A549 (cell line): ENCODE measurements around the gene SLAIN2. TPM values are rescaled to one million over a fixed set of nuclear protein-coding genes. Genes with fewer than 3 reads are reported as not detected.

ENCODE experiments used
- ATAC-seq, 2 experiments: fragments of 200-7000 bp in 1 of 2; fragments of >200 bp in 1 of 2; cut with Nextera tagmentation in 1 of 2; cut with Tn5 transposase in 1 of 2; 3 replicates each; pipeline versions ENCODE4 v1.8.0 to v1.9.1; 2018 to 2020; ENCODE audit warnings: mild to moderate bottlenecking in 1 of 2, moderate library complexity in 1 of 2
- CTCF ChIA-PET: fragments of 300-600 bp; sonication (Branson Sonifier 250); formaldehyde crosslinking; extraction: SDS; loops from one replicate; lab custom pipeline; 2021; ENCODE audit warnings: antibody characterized with exemption, inconsistent platforms; lab: Yijun Ruan, JAX
- POLR2A ChIA-PET: fragments of 350-600 bp; formaldehyde crosslinking; extraction: SDS; loops from one replicate; lab custom pipeline; 2021; ENCODE audit warnings: antibody characterized with exemption, inconsistent platforms; lab: Yijun Ruan, JAX
- DNase-seq, 2 experiments: peaks; one replicate each; pipeline versions ENCODE4 v3.0.0 to v3.0.0-alpha.2; 2011 to 2016; ENCODE audit warnings: low read depth in 1 of 2, low spot score in 1 of 2
- FAIRE-seq: peaks from 2 replicates; lab custom pipeline; 2011; peaks lifted over from hg19 to GRCh38; lab: Jason Lieb, UNC
- H3K27ac ChIP-seq, 2 experiments: fragments of >200 bp; sonication (Bioruptor Twin); formaldehyde crosslinking; 3 replicates each; pipeline ENCODE4 v1.5.1; 2016 to 2017
- H3K4me1 ChIP-seq: fragments of >200 bp; sonication (Bioruptor Twin); formaldehyde crosslinking; 3 replicates; pipeline ENCODE4 v1.6.1; 2016
- H3K4me2 ChIP-seq: fragments of >200 bp; sonication (Bioruptor Twin); formaldehyde crosslinking; 3 replicates; pipeline ENCODE4 v1.6.1; 2016
- H3K4me3 ChIP-seq: fragments of >200 bp; sonication (Bioruptor Twin); formaldehyde crosslinking; 3 replicates; pipeline ENCODE4 v1.5.1; 2016
- H3K9me3 ChIP-seq: fragments of >200 bp; sonication (Bioruptor Twin); formaldehyde crosslinking; 3 replicates; pipeline ENCODE4 v1.6.1; 2016
- E2F6 ChIP-seq: IDR thresholded peaks from 2 replicates; pipeline ENCODE4 v1.6.1; 2012; ENCODE audit warnings: low read depth, borderline replicate concordance
- EHF ChIP-seq: fragments of 250-450 bp; sonication (Bioruptor Pico); IDR thresholded peaks from 2 replicates; pipeline ENCODE4 v1.5.0; 2020; ENCODE audit warnings: mild to moderate bottlenecking
- FOSL2 ChIP-seq, 2 experiments: fragments of 450-650 bp in 1 of 2; fragments of >200 bp in 1 of 2; sonication (Bioruptor Twin) in 1 of 2; formaldehyde crosslinking; IDR thresholded peaks; 2 replicates each; pipeline versions ENCODE4 v1.5.0 to v1.6.1; 2016 to 2020; ENCODE audit warnings: mild to moderate bottlenecking in 1 of 2, moderate library complexity in 1 of 2
- FOXS1 ChIP-seq: fragments of 250-450 bp; sonication (Bioruptor Pico); IDR thresholded peaks from 2 replicates; pipeline ENCODE4 v1.5.0; 2020; ENCODE audit warnings: mild to moderate bottlenecking, moderate library complexity
- GATA3 ChIP-seq: IDR thresholded peaks from 2 replicates; pipeline ENCODE4 v1.6.1; 2012; ENCODE audit warnings: borderline replicate concordance
- HDAC2 ChIP-seq: fragments of 200-600 bp; sonication (generic); IDR thresholded peaks from 2 replicates; pipeline ENCODE4 v1.6.1; 2016
- HES2 ChIP-seq: fragments of >200 bp; sonication (Bioruptor Twin); formaldehyde crosslinking; IDR thresholded peaks from 2 replicates; pipeline ENCODE4 v1.6.1; 2016
- HEYL ChIP-seq: fragments of 250-450 bp; sonication (Bioruptor Pico); IDR thresholded peaks from 2 replicates; pipeline ENCODE4 v1.8.0; 2021; ENCODE audit warnings: mild to moderate bottlenecking, moderate library complexity
- MAFK ChIP-seq: fragments of 450-650 bp; IDR thresholded peaks from 2 replicates; pipeline ENCODE4 v1.6.1; 2014; ENCODE audit not compliant: partially characterized antibody
- NFE2L2 ChIP-seq: fragments of 150-350 bp; conservative IDR thresholded peaks from 2 replicates; pipeline ENCODE4 v1.6.1; 2014; ENCODE audit warnings: low read length
- NPAS2 ChIP-seq: fragments of 250-450 bp; sonication (Bioruptor Pico); IDR thresholded peaks from 2 replicates; pipeline ENCODE4 v1.8.0; 2022; ENCODE audit warnings: mild to moderate bottlenecking, moderate library complexity, borderline replicate concordance
- NR3C1 ChIP-seq: fragments of >200 bp; sonication (Bioruptor Twin); formaldehyde crosslinking; IDR thresholded peaks from 3 replicates; pipeline ENCODE4 v1.6.1; 2017
- POLR2AphosphoS2 ChIP-seq: conservative IDR thresholded peaks from 2 replicates; pipeline ENCODE4 v1.6.1; 2012; ENCODE audit warnings: low read length, improper control_type of control experiment, inconsistent platforms
- RAD21 ChIP-seq, 2 experiments: fragments of >200 bp in 1 of 2; sonication (Bioruptor Twin) in 1 of 2; formaldehyde crosslinking in 1 of 2; IDR thresholded peaks in 1 of 2; conservative IDR thresholded peaks in 1 of 2; 2 replicates in 1 of 2; 3 replicates in 1 of 2; pipeline ENCODE4 v1.6.1; 2012 to 2018; ENCODE audit warnings: inconsistent platforms in 1 of 2
- RCOR1 ChIP-seq: fragments of 150-350 bp; IDR thresholded peaks from 2 replicates; pipeline ENCODE4 v1.6.1; 2014; ENCODE audit warnings: antibody characterized with exemption, low read length, low read depth
- ZNF302 ChIP-seq: fragments of 250-450 bp; sonication (Bioruptor Pico); IDR thresholded peaks from 2 replicates; pipeline ENCODE4 v1.9.0; 2021; ENCODE audit warnings: inconsistent platforms, mild to moderate bottlenecking, moderate library complexity
- ZSCAN20 ChIP-seq: fragments of 250-450 bp; sonication (Bioruptor Pico); IDR thresholded peaks from 2 replicates; pipeline ENCODE4 v1.8.0; 2022; ENCODE audit warnings: mild to moderate bottlenecking, moderate library complexity
- WGBS: methylation state at CpG from one replicate; pipeline ENCODE4 v1.1.6; 2017; ENCODE audit errors: missing lambda C conversion rate; 5-methylcytosine and 5-hydroxymethylcytosine counted together
- polyA plus RNA-seq, 4 experiments: library from polyadenylated mRNA; depleted of rRNA in 3 of 4; stranded (reverse); fragments of >200 nt; fragmentation: RNase III in 1 of 4; extraction: RNeasy Plus Mini Kit Qiagen cat#74134 plus additional on column Dnase treatment in 1 of 4; gene quantifications; 2 replicates in 3 of 4; 3 replicates in 1 of 4; pipeline ENCODE4 v1.2.3, GENCODE V29; 2011 to 2017
- TF ChIP-seq, protein P1 (sequence below): fragments of 200-600 bp; sonication (generic); IDR thresholded peaks from 2 replicates; pipeline ENCODE4 v1.6.1; 2016; ENCODE audit warnings: antibody characterized with exemption, mild to moderate bottlenecking, moderate library complexity
- TF ChIP-seq, protein P2 (sequence below): IDR thresholded peaks from 2 replicates; pipeline ENCODE4 v1.6.1; 2012
- TF ChIP-seq, protein P3 (sequence below): IDR thresholded peaks from 2 replicates; pipeline ENCODE4 v1.6.1; 2012
- TF ChIP-seq, protein P4 (sequence below): fragments of 250-450 bp; sonication (Bioruptor Pico); IDR thresholded peaks from 2 replicates; pipeline ENCODE4 v1.5.0; 2021; ENCODE audit warnings: mild to moderate bottlenecking, moderate library complexity, borderline replicate concordance

SLAIN2 gene
- polyA plus RNA-seq, 2 of the 4 experiments (the other 2 are of a cell fraction): 14.4 to 14.6 TPM

- H3K4me2 ChIP-seq: no peak overlapping the region
- 68% methylated on average over 2 of the region's 2 CpGs for WGBS
- no peak for FAIRE-seq
- H3K27ac ChIP-seq: no peak overlapping the region
- POLR2A ChIA-PET: no interaction called here
- no peak overlapping the region for H3K4me3 ChIP-seq
- H3K9me3 ChIP-seq: no peaks in the 10 kb centered on the region
- no peak for TF ChIP-seq E2F6
- TF ChIP-seq, protein P1, sequence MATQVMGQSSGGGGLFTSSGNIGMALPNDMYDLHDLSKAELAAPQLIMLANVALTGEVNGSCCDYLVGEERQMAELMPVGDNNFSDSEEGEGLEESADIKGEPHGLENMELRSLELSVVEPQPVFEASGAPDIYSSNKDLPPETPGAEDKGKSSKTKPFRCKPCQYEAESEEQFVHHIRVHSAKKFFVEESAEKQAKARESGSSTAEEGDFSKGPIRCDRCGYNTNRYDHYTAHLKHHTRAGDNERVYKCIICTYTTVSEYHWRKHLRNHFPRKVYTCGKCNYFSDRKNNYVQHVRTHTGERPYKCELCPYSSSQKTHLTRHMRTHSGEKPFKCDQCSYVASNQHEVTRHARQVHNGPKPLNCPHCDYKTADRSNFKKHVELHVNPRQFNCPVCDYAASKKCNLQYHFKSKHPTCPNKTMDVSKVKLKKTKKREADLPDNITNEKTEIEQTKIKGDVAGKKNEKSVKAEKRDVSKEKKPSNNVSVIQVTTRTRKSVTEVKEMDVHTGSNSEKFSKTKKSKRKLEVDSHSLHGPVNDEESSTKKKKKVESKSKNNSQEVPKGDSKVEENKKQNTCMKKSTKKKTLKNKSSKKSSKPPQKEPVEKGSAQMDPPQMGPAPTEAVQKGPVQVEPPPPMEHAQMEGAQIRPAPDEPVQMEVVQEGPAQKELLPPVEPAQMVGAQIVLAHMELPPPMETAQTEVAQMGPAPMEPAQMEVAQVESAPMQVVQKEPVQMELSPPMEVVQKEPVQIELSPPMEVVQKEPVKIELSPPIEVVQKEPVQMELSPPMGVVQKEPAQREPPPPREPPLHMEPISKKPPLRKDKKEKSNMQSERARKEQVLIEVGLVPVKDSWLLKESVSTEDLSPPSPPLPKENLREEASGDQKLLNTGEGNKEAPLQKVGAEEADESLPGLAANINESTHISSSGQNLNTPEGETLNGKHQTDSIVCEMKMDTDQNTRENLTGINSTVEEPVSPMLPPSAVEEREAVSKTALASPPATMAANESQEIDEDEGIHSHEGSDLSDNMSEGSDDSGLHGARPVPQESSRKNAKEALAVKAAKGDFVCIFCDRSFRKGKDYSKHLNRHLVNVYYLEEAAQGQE: no peak
- no peak for TF ChIP-seq POLR2AphosphoS2
- no peak for TF ChIP-seq FOSL2 (IDR thresholded peaks at IDR 0.05)
- no peak for TF ChIP-seq FOSL2 (CRISPR knock-in tag; IDR thresholded peaks at IDR 0.05)
- no peak for TF ChIP-seq RAD21 (conservative IDR thresholded peaks at IDR 0.05 in 1 of 2, IDR thresholded peaks at IDR 0.05 in 1 of 2)
- no peak for TF ChIP-seq ZSCAN20 (CRISPR knock-in tag)
- TF ChIP-seq, protein P2, sequence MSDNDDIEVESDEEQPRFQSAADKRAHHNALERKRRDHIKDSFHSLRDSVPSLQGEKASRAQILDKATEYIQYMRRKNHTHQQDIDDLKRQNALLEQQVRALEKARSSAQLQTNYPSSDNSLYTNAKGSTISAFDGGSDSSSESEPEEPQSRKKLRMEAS: no peak
- no peak for TF ChIP-seq HES2
- TF ChIP-seq, protein P3, sequence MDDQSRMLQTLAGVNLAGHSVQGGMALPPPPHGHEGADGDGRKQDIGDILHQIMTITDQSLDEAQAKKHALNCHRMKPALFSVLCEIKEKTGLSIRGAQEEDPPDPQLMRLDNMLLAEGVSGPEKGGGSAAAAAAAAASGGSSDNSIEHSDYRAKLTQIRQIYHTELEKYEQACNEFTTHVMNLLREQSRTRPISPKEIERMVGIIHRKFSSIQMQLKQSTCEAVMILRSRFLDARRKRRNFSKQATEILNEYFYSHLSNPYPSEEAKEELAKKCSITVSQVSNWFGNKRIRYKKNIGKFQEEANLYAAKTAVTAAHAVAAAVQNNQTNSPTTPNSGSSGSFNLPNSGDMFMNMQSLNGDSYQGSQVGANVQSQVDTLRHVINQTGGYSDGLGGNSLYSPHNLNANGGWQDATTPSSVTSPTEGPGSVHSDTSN: no peak
- TF ChIP-seq, protein P4, sequence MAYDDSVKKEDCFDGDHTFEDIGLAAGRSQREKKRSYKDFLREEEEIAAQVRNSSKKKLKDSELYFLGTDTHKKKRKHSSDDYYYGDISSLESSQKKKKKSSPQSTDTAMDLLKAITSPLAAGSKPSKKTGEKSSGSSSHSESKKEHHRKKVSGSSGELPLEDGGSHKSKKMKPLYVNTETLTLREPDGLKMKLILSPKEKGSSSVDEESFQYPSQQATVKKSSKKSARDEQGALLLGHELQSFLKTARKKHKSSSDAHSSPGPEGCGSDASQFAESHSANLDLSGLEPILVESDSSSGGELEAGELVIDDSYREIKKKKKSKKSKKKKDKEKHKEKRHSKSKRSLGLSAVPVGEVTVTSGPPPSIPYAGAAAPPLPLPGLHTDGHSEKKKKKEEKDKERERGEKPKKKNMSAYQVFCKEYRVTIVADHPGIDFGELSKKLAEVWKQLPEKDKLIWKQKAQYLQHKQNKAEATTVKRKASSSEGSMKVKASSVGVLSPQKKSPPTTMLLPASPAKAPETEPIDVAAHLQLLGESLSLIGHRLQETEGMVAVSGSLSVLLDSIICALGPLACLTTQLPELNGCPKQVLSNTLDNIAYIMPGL (CRISPR knock-in tag): no peak
- no peak for TF ChIP-seq NFE2L2
- no peak for TF ChIP-seq MAFK
- TF ChIP-seq FOXS1: no peak
- no peak for TF ChIP-seq ZNF302 (CRISPR knock-in tag)
- TF ChIP-seq HDAC2: no peak
- TF ChIP-seq EHF: no peak
- ATAC-seq: no peak
- no peak for DNase-seq
- CTCF ChIA-PET: no interaction called here
- H3K4me1 ChIP-seq: no peaks in the 10 kb centered on the region
Measured at GRCh38 chr4:48322063-48322462, 19.3 kb upstream of the SLAIN2 start.

- 11% methylated on average over 2 of the region's 2 CpGs for WGBS
- Histone ChIP-seq H3K27ac (no peak overlapping the region), H3K4me2 (no peak overlapping the region), H3K9me3 (no peaks in the 10 kb centered on the region), H3K4me1 (peaks cover 8% of the 10 kb centered on the region), H3K4me3 (no peak overlapping the region)
- ChIA-PET POLR2A (interaction anchor here (0.6 kb wide), 1 partner anchor 17 kb away, joined by 3 read pairs; the partner anchor contains the start of gene SLAIN2), CTCF (interaction anchor here (1.4 kb wide), 1 partner anchor 17 kb away, joined by 3 read pairs; the partner anchor contains the start of gene SLAIN2)
- no peak for TF ChIP-seq FOXS1
- no peak for TF ChIP-seq HES2
- no peak for TF ChIP-seq GATA3
- TF ChIP-seq MAFK: no peak
- TF ChIP-seq HEYL (CRISPR knock-in tag): no peak
- TF ChIP-seq NPAS2 (CRISPR knock-in tag): no peak
- TF ChIP-seq NR3C1: no peak
- no peak for TF ChIP-seq RCOR1
- DNase-seq (no peak), FAIRE-seq (no peak), ATAC-seq (no peak)
Measured at GRCh38 chr4:48324281-48324680, 17.0 kb upstream of the SLAIN2 start.
